Spinal cord (tissue), 10 donors: Measurements from ENCODE around the gene DNAAF3. TPM values are rescaled to one million over a fixed set of nuclear protein-coding genes. Genes with fewer than 3 reads are reported as not detected.
"Not testable (repeated sequence)": the region's sequence is repeated elsewhere in the genome, so short reads cannot be mapped to it uniquely, and the experiment has no call there.

Experiments
- DNase-seq, 6 donors: peaks; one replicate each; pipeline versions ENCODE4 v3.0.0 to v3.0.0-alpha.2; 2013 to 2015; ENCODE audit warnings: low spot score in 6 of 6, low read depth in 4 of 6
- H3K27ac ChIP-seq: one replicate; pipeline ENCODE4 v1.5.1; 2013; ENCODE audit warnings: low read depth, low read length, control low read depth
- H3K27me3 ChIP-seq: one replicate; pipeline ENCODE4 v1.6.1; 2013; ENCODE audit warnings: low read length; ENCODE audit not compliant: control insufficient read depth, insufficient read depth
- H3K36me3 ChIP-seq: one replicate; pipeline ENCODE4 v1.6.1; 2013; ENCODE audit warnings: low read length; ENCODE audit not compliant: control insufficient read depth, insufficient read depth
- H3K4me1 ChIP-seq: one replicate; pipeline ENCODE4 v1.6.1; 2013; ENCODE audit warnings: low read length; ENCODE audit not compliant: control insufficient read depth, insufficient read depth
- H3K4me3 ChIP-seq: one replicate; pipeline ENCODE4 v1.5.1; 2013; ENCODE audit warnings: low read depth, low read length, control low read depth
- H3K9me3 ChIP-seq: one replicate; pipeline ENCODE4 v1.6.1; 2013; ENCODE audit warnings: low read length; ENCODE audit not compliant: control insufficient read depth, insufficient read depth
- WGBS: methylation state at CpG from one replicate; pipeline ENCODE4 v1.1.5; 2013; ENCODE audit warnings: missing lambda C conversion rate; ENCODE audit not compliant: insufficient coverage; 5-methylcytosine and 5-hydroxymethylcytosine counted together
- polyA plus RNA-seq, 2 donors: library from polyadenylated mRNA; unstranded; fragments of 120-200 nt; gene quantifications; one replicate each; pipeline ENCODE4 v1.2.1, GENCODE V29; 2013; ENCODE audit not compliant: insufficient read length in 2 of 2
- total RNA-seq, 2 donors: library from RNA; depleted of rRNA in 1 of 2; stranded (reverse); fragments of 120-200 nt in 1 of 2; fragments of >200 nt in 1 of 2; gene quantifications; one replicate each; pipeline versions ENCODE4 v1.2.3 to v1.2.4, GENCODE V29; 2013 to 2014
- donor health status: healthy.

Gene DNAAF3
- total and polyA plus RNA-seq, 4 donors = 2.2 to 12.7 (median 8.3) TPM

DNA sequence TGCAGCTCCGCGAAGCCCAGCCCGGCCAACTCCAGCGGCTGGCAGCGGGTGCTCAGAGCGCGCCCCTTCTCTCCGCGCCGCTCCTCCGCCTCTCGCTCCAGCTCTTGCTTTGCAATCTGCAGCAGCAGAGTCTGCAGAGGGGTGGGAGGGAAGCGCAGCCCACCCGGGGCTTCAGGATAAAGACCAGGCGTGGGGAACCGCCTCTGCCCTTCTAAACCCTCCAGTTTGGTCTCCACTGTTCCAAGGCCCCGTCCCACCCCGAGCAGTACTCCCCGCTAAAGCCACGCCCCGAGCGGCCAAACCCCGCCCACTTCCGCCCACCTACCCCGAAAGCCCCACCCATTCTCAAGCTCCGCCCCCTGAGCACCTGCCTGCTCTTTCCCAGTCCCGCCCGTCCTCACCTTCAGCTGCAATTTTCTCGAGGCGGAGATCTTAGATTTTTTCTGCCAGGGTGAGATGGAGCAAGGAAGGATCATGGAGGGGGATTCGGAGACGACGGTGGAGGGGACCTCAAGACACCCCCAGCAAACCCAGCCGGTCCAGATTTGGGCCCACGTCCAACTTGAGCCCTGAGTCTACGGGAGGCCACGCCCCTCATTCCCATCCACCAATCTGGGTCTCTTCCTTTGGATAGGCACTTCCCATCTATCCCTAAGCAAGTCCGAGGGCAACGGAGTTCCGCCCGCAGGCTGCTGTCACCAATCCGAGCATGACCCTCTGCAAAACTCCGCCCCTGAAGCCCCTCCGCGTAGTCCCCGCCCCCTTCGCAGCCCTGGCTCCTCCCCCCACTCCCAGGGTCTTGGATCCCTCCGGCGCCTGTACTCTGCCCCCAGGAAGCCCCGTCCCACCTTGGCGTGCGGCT lies 10.0 kb downstream of the DNAAF3 start:
- under 1% methylated on average over 41 of the region's 52 CpGs for WGBS
- Histone ChIP-seq H3K27me3 (peaks cover 44% of the 10 kb centered on the region), H3K36me3 (no peaks in the 10 kb centered on the region), H3K4me3 (peak overlapping the region; percentile 16), H3K9me3 (no peaks in the 10 kb centered on the region), H3K4me1 (peaks cover 16% of the 10 kb centered on the region), H3K27ac (no peak overlapping the region)
- DNase-seq = peak in 2 of 6 donors; percentile 47 to 77

DNA sequence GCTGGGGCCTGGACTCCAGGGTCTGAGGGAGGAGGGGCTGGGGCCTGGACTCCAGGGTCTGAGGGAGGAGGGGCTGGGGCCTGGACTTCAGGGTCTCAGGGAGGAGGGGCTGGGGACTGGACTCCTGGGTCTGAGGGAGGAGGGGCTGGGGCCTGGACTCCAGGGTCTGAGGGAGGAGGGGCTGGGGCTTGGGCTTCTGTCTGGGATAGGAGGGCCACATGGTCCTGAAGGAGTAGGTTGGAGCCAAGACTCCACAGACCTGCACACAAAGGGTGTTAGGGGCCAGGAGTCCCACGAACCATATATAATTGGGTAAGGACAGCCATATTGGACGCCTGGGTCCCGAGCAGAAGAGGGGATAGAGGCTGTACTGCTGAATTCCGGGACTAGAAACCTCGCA lies 10.6 kb downstream of the DNAAF3 start:
- Histone ChIP-seq H3K4me3 (peak overlapping the region; percentile 16), H3K4me1 (peaks cover 16% of the 10 kb centered on the region), H3K27me3 (peaks cover 37% of the 10 kb centered on the region)
- not testable (repeated sequence) for H3K9me3 ChIP-seq, H3K36me3 ChIP-seq, H3K27ac ChIP-seq, DNase-seq
- 8% methylated on average over 5 of the region's 5 CpGs for WGBS

DNA sequence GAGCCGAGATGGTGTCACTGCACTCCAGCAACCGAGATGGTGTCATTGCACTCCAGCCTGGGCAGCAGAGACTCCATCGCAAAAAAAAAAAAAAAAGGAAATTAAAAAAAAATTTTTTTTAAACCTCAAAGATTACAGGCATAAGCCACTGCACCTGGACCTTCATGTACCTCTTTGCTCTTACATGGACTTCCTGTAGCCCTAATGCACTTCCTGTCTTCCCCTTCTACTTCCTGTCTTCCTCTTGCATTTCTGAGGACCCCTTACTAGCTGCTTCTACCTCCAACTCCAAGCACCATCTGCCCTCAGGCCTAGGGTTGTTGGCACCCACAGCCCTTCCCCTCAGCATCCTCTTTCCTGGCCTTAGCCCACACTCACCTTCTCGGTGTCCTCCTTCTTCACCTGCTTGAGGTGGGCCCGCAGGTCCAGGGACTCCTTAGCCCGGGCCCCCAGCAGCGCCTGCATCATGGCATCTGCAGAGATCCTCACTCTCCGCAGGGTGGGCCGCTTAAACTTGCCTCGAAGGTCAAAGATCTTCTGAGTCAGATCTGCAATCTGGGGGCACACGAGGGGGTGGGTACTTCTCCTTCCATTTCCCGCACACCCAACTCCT lies 12.7 kb downstream of the DNAAF3 start:
- 87% methylated on average over 10 of the region's 12 CpGs for WGBS

DNA sequence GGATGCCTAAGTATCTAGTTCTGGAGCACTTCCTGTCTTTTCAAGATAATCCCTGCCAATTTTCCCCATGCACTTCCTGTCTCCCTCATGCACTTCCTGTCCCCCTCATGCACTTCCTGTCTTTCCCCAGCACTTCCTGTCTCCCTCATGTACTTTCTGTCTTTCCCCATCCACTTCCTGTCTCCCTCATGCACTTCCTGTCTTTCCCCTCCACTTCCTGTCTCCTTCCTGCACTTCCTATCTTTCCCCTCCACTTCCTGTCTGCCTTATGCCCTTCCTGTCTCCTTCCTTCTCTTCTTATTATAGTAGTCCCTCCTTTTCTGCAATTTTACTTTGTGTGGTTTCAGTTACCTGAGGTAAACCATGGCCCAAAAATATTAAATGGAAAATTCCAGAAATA lies 14.4 kb downstream of the DNAAF3 start:
- DNase-seq = peak in 1 of 6 donors; percentile 70
- no peak overlapping the region for H3K4me3 ChIP-seq
- H3K27ac ChIP-seq = no peak overlapping the region
- H3K4me1 ChIP-seq = peaks cover 14% of the 10 kb centered on the region
- no peaks in the 10 kb centered on the region for H3K36me3 ChIP-seq
- H3K27me3 ChIP-seq = peaks cover 42% of the 10 kb centered on the region
- no peaks in the 10 kb centered on the region for H3K9me3 ChIP-seq

More for the DNA sequence above, 12.7 kb downstream of the DNAAF3 start:
- Histone ChIP-seq H3K9me3 (no peaks in the 10 kb centered on the region), H3K27ac (no peak overlapping the region), H3K4me3 (no peak overlapping the region), H3K36me3 (no peaks in the 10 kb centered on the region), H3K27me3 (peaks cover 36% of the 10 kb centered on the region), H3K4me1 (peaks cover 16% of the 10 kb centered on the region)
- no peak for DNase-seq

DNA sequence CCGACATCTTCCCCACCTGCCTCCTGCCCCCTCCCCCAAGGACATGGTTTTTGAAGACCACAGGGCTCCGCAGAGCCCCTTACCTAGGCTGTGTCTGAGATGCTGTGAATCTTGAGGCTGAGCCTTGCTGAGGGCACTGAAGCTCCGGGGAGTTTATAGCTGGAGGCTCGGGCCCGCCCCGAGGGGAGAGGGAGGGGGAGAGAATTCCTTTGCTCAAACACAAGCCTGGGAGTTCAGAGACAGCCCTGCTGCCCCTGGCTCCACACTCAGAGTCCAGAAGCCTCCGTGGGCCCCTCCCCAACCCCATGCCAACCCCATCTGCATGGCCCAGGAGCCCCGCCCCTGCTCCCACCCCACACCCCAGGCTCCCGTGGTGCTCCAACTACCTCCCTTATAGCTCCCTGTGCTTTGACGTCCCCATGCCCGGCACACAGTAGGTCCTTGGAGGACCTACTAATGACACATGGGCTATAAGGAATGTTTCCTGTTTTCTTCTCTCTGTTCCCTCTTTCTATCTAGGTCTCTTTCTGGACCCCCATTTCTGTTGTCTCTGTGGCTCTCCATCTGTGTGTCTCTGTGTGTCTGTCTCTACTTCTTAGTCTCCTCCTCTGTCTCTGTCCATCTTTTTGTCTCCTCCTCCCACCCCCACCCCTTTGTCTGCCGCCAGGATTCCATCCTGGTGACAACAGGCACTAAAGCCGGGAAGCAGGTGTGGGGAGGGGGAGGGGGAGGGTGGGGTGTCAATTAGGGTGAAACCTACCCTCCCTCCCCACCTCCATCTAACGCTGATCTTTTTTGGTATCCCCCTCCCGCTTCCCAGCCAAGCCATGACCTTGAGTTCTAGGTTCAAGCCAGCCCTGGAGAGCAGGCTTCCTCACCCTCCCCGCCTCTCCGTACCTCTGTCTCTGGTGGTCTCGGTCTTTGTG lies 17.1 kb downstream of the DNAAF3 start, which contains the start of gene TNNT1:
Gene TNNT1 (minus strand): TSS at position 129 of the 926 bp plus-strand sequence. CDS start 2,049 bp downstream, outside the sequence.
- no peak within 1 kb of the TSS for H3K27ac ChIP-seq
- DNase-seq = no peak
- H3K4me1 ChIP-seq = peaks cover 10% of the 10 kb centered on the region
- 8% methylated on average over 13 of the region's 18 CpGs for WGBS
- H3K9me3 ChIP-seq = no peaks in the 10 kb centered on the region
- no peak within 1 kb of the TSS for H3K4me3 ChIP-seq
- H3K36me3 ChIP-seq = no peaks in the 10 kb centered on the region
- H3K27me3 ChIP-seq = peaks cover 55% of the 10 kb centered on the region

DNA sequence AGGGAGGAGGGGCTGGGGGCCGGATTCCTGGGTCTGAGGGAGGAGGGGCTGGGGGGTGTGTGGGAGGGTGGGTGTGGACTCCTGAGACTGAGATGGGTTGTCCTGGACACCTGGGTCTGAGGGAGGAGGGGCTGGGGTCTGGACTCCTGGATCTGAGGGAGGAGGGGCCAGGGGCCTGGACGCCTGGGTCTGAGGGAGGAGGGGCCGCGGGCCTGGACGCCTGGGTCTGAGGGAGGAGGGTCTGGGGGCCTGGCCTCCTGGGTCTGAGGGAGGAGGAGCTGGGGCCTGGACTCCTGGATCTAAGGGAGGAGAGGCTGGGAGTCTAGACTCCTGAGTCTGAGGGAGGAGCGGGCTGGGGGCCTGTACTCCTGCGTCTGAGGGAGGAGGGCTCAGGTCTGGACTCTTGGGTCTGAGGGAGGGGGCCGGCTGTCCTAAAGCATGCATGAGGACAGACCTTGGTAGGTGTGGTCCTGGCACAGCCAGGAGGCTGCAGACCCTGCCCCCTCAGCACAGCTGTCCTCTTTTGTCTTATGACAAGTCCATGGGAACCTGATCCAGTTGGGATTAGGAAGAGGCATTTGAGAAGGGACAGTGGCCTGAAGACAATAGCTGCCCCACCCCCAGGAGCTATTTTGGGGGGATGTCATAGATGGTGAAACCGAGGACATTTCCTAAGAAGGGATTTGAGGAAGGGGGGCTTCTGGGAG lies 18.7 kb downstream of the DNAAF3 start:
- Histone ChIP-seq H3K27me3 (peaks cover 64% of the 10 kb centered on the region), H3K4me3 (no peak overlapping the region), H3K9me3 (no peaks in the 10 kb centered on the region), H3K36me3 (no peaks in the 10 kb centered on the region), H3K4me1 (peaks cover 10% of the 10 kb centered on the region), H3K27ac (no peak overlapping the region)
- WGBS = 21% methylated on average over 6 of the region's 9 CpGs
- DNase-seq = no peak

DNA sequence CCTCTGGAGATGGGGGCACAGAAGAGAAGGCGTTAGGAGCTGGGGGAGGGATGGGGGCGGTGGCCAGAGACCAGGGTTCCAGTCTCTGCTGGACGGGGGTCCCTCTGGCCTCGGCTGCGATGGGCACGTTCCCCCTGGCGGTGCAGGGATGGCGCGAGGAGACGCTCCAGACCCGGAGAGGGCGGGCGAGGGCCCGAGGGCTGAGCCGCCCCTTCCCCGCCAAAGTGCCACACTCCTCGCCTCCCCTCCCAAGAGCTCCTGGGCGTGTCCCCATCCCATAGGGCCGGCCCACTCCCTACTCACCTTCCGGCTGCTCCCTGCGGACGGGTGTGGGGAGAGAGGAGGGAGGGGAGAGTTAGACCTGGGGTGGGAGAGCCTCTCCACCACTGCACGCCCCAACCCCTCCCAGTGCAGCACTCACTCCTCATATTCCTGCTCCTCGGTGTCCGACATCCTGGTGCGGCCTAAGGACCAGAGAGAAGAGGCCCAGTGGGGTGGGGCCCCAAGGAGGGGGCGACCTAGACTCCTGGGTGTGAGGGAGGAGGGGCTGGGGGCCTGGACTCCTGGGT lies 19.6 kb downstream of the DNAAF3 start:
- Histone ChIP-seq H3K4me3 (no peak overlapping the region), H3K27me3 (peaks cover 64% of the 10 kb centered on the region), H3K36me3 (no peaks in the 10 kb centered on the region), H3K27ac (no peak overlapping the region), H3K4me1 (peaks cover 11% of the 10 kb centered on the region), H3K9me3 (no peaks in the 10 kb centered on the region)
- no peak for DNase-seq
- under 1% methylated on average over 16 of the region's 27 CpGs for WGBS

DNA sequence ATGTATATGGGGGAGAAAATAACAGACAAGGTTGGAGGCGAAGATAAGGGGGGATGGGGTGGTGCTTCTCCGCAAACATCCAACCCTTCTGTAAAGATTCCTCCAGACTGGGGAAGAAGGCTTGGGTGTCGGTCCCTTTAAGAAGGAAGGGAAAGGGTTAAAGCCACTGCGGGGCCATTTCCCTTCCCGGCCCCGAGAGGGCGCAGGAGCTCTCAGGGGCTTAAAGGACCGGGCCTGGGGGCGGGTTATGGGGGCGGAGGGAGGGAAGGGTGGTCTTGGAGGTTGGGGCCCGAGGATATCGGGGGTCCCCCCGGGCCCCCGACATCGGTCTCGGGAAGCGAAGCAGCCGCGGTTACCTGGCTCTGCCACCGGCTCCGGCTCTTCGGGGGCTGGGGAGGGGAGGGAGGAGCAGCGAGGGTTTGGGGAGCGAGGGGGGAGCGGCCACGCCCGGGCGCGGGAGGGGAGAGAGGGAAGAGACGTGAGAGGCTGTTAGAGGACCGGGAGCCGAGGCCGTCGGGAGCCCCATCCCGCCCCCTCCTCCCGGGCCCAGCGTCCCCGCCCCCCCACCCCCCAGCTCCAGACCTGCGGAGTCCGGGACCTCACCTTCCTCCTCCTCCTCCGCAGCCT lies 20.2 kb downstream of the DNAAF3 start:
- no peak for DNase-seq
- 0% methylated on average over 19 of the region's 41 CpGs for WGBS
- Histone ChIP-seq H3K9me3 (no peaks in the 10 kb centered on the region), H3K4me3 (no peak overlapping the region), H3K36me3 (no peaks in the 10 kb centered on the region), H3K27ac (no peak overlapping the region), H3K4me1 (peaks cover 17% of the 10 kb centered on the region), H3K27me3 (peaks cover 67% of the 10 kb centered on the region)
